HEK293 (cell line): Measurements from ENCODE around the gene FAM118B.

Experiments
- CTCF ChIA-PET: fragments of 350-600 bp; formaldehyde crosslinking; extraction: SDS; loops from one replicate; lab custom pipeline; 2021; ENCODE audit warnings: antibody characterized with exemption; lab: Yijun Ruan, JAX
- POLR2A ChIA-PET: fragments of 300-600 bp; formaldehyde crosslinking; extraction: SDS; loops from one replicate; lab custom pipeline; 2020; ENCODE audit warnings: antibody characterized with exemption, inconsistent platforms; lab: Yijun Ruan, JAX
- H3K27ac ChIP-seq: fragments of 200-500 bp; sonication (Bioruptor generic); 2 replicates; pipeline ENCODE4 v1.5.1; 2014; ENCODE audit warnings: low read depth, low read length, control low read depth, inconsistent platforms; ENCODE audit errors: extremely low read depth
- H3K36me3 ChIP-seq, 2 experiments: fragments of 200-500 bp in 1 of 2; sonication (Bioruptor generic) in 1 of 2; 1 replicate in 1 of 2; 2 replicates in 1 of 2; pipeline ENCODE4 v1.5.1; 2014 to 2017; ENCODE audit warnings: inconsistent platforms in 2 of 2, low read length in 2 of 2; ENCODE audit not compliant: control insufficient read depth in 2 of 2, insufficient read depth in 1 of 2
- H3K4me1 ChIP-seq: fragments of 200-500 bp; sonication (Bioruptor generic); 2 replicates; pipeline ENCODE4 v1.5.1; 2014; ENCODE audit warnings: mild to moderate bottlenecking, low read length, inconsistent platforms; ENCODE audit not compliant: control insufficient read depth, insufficient read depth
- H3K4me3 ChIP-seq: 2 replicates; pipeline ENCODE4 v1.5.1; 2011; ENCODE audit warnings: low read depth, mild to moderate bottlenecking, control low read depth, low read length, moderate library complexity
- H3K9me3 ChIP-seq: fragments of 200-500 bp; sonication (Bioruptor generic); 2 replicates; pipeline ENCODE4 v1.5.1; 2014; ENCODE audit warnings: low read depth, low read length, inconsistent platforms; ENCODE audit not compliant: control insufficient read depth, insufficient read depth
- IKZF3 ChIP-seq: fragments of 450-650 bp; IDR thresholded peaks from 2 replicates; pipeline ENCODE4 v1.5.0; 2018; ENCODE audit warnings: missing biosample characterization, mild to moderate bottlenecking, missing genetic modification characterization, moderate library complexity
- KLF1 ChIP-seq: fragments of 450-650 bp; formaldehyde crosslinking; IDR thresholded peaks from 2 replicates; pipeline ENCODE4 v1.5.1; 2016; ENCODE audit warnings: missing biosample characterization, missing genetic modification characterization
- KLF8 ChIP-seq: fragments of 450-650 bp; formaldehyde crosslinking; IDR thresholded peaks from 2 replicates; pipeline ENCODE4 v1.5.1; 2016; ENCODE audit warnings: missing biosample characterization, missing genetic modification characterization
- SCRT2 ChIP-seq: fragments of 450-650 bp; formaldehyde crosslinking; IDR thresholded peaks from 2 replicates; pipeline ENCODE4 v1.5.1; 2016; ENCODE audit warnings: missing biosample characterization, missing genetic modification characterization
- SETDB1 ChIP-seq: IDR thresholded peaks from one replicate; pipeline ENCODE4 v1.6.1; 2017; ENCODE audit warnings: mild to moderate bottlenecking, low read length, moderate library complexity, mixed read lengths; ENCODE audit not compliant: insufficient read length
- ZFP37 ChIP-seq: fragments of 450-650 bp; formaldehyde crosslinking; IDR thresholded peaks from 2 replicates; pipeline ENCODE4 v1.5.1; 2016; ENCODE audit warnings: missing biosample characterization, missing genetic modification characterization
- ZNF121 ChIP-seq: fragments of 450-650 bp; formaldehyde crosslinking; IDR thresholded peaks from 2 replicates; pipeline ENCODE4 v1.5.1; 2016; ENCODE audit warnings: missing biosample characterization, missing genetic modification characterization
- ZNF140 ChIP-seq: fragments of 450-650 bp; formaldehyde crosslinking; IDR thresholded peaks from 2 replicates; pipeline ENCODE4 v1.5.1; 2016; ENCODE audit warnings: missing biosample characterization, missing genetic modification characterization
- ZNF214 ChIP-seq: fragments of 450-650 bp; formaldehyde crosslinking; IDR thresholded peaks from 2 replicates; pipeline ENCODE4 v1.5.1; 2017; ENCODE audit warnings: missing biosample characterization, mild to moderate bottlenecking, missing genetic modification characterization, borderline replicate concordance
- ZNF23 ChIP-seq: fragments of 450-650 bp; formaldehyde crosslinking; IDR thresholded peaks from 2 replicates; pipeline ENCODE4 v1.5.1; 2016; ENCODE audit warnings: missing biosample characterization, missing genetic modification characterization, borderline replicate concordance
- ZNF302 ChIP-seq: fragments of 450-650 bp; formaldehyde crosslinking; IDR thresholded peaks from 2 replicates; pipeline ENCODE4 v1.5.1; 2016; ENCODE audit warnings: missing biosample characterization, missing genetic modification characterization, low read depth
- ZNF341 ChIP-seq: fragments of 450-650 bp; formaldehyde crosslinking; IDR thresholded peaks from 2 replicates; pipeline ENCODE4; 2016; ENCODE audit warnings: low read depth, missing biosample characterization, missing genetic modification characterization
- ZNF354C ChIP-seq: fragments of 450-650 bp; formaldehyde crosslinking; IDR thresholded peaks from 2 replicates; pipeline ENCODE4 v1.5.1; 2016; ENCODE audit warnings: missing biosample characterization, missing genetic modification characterization, low read depth, borderline replicate concordance
- ZNF398 ChIP-seq: fragments of 450-650 bp; formaldehyde crosslinking; IDR thresholded peaks from 2 replicates; pipeline ENCODE4 v1.5.1; 2017; ENCODE audit warnings: missing biosample characterization, missing genetic modification characterization
- ZNF530 ChIP-seq: fragments of 450-650 bp; formaldehyde crosslinking; IDR thresholded peaks from 2 replicates; pipeline ENCODE4 v1.5.1; 2016; ENCODE audit warnings: low read depth, missing biosample characterization, missing genetic modification characterization
- ZNF558 ChIP-seq: fragments of 450-650 bp; formaldehyde crosslinking; IDR thresholded peaks from 2 replicates; pipeline ENCODE4 v1.5.1; 2016; ENCODE audit warnings: missing biosample characterization, missing genetic modification characterization
- ZNF596 ChIP-seq: fragments of 450-650 bp; IDR thresholded peaks from 2 replicates; pipeline ENCODE4 v1.5.0; 2018; ENCODE audit warnings: missing biosample characterization, mild to moderate bottlenecking, missing genetic modification characterization, moderate library complexity
- ZNF623 ChIP-seq: fragments of 450-650 bp; formaldehyde crosslinking; IDR thresholded peaks from 2 replicates; pipeline ENCODE4 v1.5.1; 2016; ENCODE audit warnings: missing biosample characterization, missing genetic modification characterization
- ZNF660 ChIP-seq: fragments of 450-650 bp; IDR thresholded peaks from 2 replicates; pipeline ENCODE4 v1.5.1; 2018; ENCODE audit warnings: missing biosample characterization, mild to moderate bottlenecking, missing genetic modification characterization
- ZSCAN4 ChIP-seq: fragments of 450-650 bp; formaldehyde crosslinking; IDR thresholded peaks from 2 replicates; pipeline ENCODE4 v1.5.1; 2017; ENCODE audit warnings: missing biosample characterization, missing genetic modification characterization
- TF ChIP-seq, protein P1 (sequence below): fragments of 450-650 bp; formaldehyde crosslinking; IDR thresholded peaks from 2 replicates; pipeline ENCODE4 v1.5.1; 2016; ENCODE audit warnings: missing biosample characterization, missing genetic modification characterization, borderline replicate concordance

Gene FAM118B

GRCh38 chr11:126165311-126165720 lies 46.3 kb upstream of the FAM118B start:
- Histone ChIP-seq H3K4me3 (no peak overlapping the region), H3K4me1 (no peaks in the 10 kb centered on the region), H3K36me3 (no peaks in the 10 kb centered on the region), H3K27ac (no peak overlapping the region), H3K9me3 (no peaks in the 10 kb centered on the region)
- CTCF ChIA-PET = interaction anchor here (0.5 to 1.4 kb wide), 2 partner anchors 25 to 28 kb away, joined by 3 read pairs; no protein-coding TSS in a partner anchor
- POLR2A ChIA-PET = no interaction called here
- no peak for TF ChIP-seq IKZF3
- no peak for TF ChIP-seq ZNF140
- no peak for TF ChIP-seq KLF8 (tag by site-specific recombination)
- no peak for TF ChIP-seq ZNF530
- no peak for TF ChIP-seq SCRT2 (tag by site-specific recombination)
- TF ChIP-seq KLF1 = no peak
- TF ChIP-seq ZNF596 = no peak
- no peak for TF ChIP-seq ZNF302 (tag by site-specific recombination)
- no peak for TF ChIP-seq ZNF398
- TF ChIP-seq ZNF660 (tag by site-specific recombination) = no peak
- no peak for TF ChIP-seq ZSCAN4

GRCh38 chr11:126165757-126166156 lies 45.8 kb upstream of the FAM118B start:
- Histone ChIP-seq H3K27ac (no peak overlapping the region), H3K36me3 (no peaks in the 10 kb centered on the region), H3K9me3 (no peaks in the 10 kb centered on the region), H3K4me1 (no peaks in the 10 kb centered on the region), H3K4me3 (no peak overlapping the region)
- TF ChIP-seq ZNF530 = no peak
- no peak for TF ChIP-seq ZNF121 (tag by site-specific recombination)
- TF ChIP-seq ZNF623 (tag by site-specific recombination) = no peak
- no peak for TF ChIP-seq ZNF558 (tag by site-specific recombination)
- TF ChIP-seq ZNF214 (tag by site-specific recombination) = no peak
- TF ChIP-seq SETDB1 = no peak
- no peak for TF ChIP-seq ZNF341 (tag by site-specific recombination)
- no peak for TF ChIP-seq ZNF354C (tag by site-specific recombination)
- no peak for TF ChIP-seq ZFP37
- TF ChIP-seq, protein P1, sequence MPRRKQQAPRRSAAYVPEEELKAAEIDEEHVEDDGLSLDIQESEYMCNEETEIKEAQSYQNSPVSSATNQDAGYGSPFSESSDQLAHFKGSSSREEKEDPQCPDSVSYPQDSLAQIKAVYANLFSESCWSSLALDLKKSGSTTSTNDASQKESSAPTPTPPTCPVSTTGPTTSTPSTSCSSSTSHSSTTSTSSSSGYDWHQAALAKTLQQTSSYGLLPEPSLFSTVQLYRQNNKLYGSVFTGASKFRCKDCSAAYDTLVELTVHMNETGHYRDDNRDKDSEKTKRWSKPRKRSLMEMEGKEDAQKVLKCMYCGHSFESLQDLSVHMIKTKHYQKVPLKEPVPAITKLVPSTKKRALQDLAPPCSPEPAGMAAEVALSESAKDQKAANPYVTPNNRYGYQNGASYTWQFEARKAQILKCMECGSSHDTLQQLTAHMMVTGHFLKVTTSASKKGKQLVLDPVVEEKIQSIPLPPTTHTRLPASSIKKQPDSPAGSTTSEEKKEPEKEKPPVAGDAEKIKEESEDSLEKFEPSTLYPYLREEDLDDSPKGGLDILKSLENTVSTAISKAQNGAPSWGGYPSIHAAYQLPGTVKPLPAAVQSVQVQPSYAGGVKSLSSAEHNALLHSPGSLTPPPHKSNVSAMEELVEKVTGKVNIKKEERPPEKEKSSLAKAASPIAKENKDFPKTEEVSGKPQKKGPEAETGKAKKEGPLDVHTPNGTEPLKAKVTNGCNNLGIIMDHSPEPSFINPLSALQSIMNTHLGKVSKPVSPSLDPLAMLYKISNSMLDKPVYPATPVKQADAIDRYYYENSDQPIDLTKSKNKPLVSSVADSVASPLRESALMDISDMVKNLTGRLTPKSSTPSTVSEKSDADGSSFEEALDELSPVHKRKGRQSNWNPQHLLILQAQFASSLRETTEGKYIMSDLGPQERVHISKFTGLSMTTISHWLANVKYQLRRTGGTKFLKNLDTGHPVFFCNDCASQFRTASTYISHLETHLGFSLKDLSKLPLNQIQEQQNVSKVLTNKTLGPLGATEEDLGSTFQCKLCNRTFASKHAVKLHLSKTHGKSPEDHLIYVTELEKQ (tag by site-specific recombination) = no peak
- no peak for TF ChIP-seq ZNF23 (tag by site-specific recombination)
- ChIA-PET CTCF (interaction anchor here (0.5 to 1.4 kb wide), 3 partner anchors 24 to 83 kb away, joined by 3 read pairs; no protein-coding TSS in a partner anchor), POLR2A (no interaction called here)
